T-helper 2 cell treated with Interferon-gamma antibody and Interleukin-4, amounts not matched to agents 5 μg/mL and 100 μg/mL, for 36 hours (primary cell): ENCODE data around the gene IMPDH2.

Experiments used
- DNase-seq: peaks from one replicate; pipeline ENCODE4 v3.0.0; 2021; ENCODE audit warnings: low spot score
- H3K27ac Mint-ChIP-seq: one replicate; pipeline ENCODE4 v1.8.0; 2021; ENCODE audit warnings: mild to moderate bottlenecking, mixed read lengths
- H3K27me3 Mint-ChIP-seq: one replicate; pipeline ENCODE4 v1.8.0; 2021; ENCODE audit warnings: low read depth, mixed read lengths
- H3K36me3 Mint-ChIP-seq: one replicate; pipeline ENCODE4 v1.8.0; 2021; ENCODE audit warnings: low read depth, mixed read lengths
- H3K4me1 Mint-ChIP-seq: one replicate; pipeline ENCODE4 v1.8.0; 2021; ENCODE audit warnings: low read depth, mixed read lengths
- H3K4me3 Mint-ChIP-seq: one replicate; pipeline ENCODE4 v1.8.0; 2022; ENCODE audit warnings: mild to moderate bottlenecking, moderate library complexity, mixed read lengths
- H3K9me3 Mint-ChIP-seq: one replicate; pipeline ENCODE4 v1.8.0; 2021; ENCODE audit warnings: mixed read lengths

The IMPDH2 gene

DNA sequence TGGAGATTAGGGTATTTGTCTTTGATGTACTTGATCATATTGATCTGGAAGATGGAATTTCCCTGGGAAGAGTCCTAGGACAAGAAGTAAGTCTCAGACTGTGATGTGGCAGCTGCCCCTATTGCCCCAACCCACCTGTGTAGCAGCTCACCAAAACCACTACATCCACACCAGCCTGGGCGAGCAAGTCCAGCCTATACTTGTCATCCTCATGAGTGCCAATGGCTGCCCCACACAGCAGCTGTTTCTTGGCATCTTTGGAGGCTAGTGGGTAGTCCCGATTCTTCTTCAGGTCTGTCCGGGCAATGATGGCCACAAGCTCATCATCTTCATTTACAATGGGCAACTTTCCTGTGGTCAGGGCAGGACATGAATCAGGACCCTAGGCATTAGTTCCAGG lies 2.7 kb downstream of the IMPDH2 start:
- Mint-ChIP-seq H3K4me1 (peaks cover 39% of the 10 kb centered on the region), H3K9me3 (no peaks in the 10 kb centered on the region), H3K27me3 (no peaks in the 10 kb centered on the region), H3K27ac (no peak overlapping the region), H3K36me3 (peaks cover 73% of the 10 kb centered on the region), H3K4me3 (no peak overlapping the region)
- DNase-seq: no peak

DNA sequence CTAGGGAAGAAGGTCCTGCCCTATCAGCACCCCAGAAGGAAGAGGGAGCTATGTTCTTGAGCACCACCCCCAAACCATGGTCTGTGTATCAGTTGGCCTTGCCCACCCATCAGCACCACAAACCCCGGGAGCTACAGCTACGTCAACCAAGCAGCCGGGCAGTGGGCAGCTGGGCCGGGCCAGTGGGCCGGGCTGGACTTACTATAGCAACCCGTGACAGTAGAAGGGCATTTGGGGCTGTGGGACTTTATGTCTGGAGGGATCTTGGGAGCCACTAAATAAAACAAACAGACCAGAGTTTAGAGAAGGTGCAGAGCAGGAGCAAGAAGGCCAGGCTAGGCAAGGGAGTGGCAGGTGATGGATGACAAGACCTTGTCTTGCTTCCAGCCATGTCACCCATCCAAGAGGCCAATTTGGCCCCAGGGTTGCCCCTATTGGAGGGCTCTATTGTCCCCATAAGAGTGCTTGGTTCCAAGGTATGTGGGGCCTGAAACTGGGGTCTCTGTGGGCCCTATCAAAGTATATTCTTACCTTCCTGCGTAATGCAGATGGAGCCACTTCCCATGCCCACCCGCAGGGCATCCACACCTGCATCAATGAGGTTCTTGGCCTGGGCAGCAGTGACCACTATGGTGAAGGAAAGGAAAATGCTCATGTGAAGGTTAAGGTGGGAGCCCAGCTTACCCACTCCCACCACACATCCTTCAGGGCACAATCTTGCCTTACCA lies 3.2 kb downstream of the IMPDH2 start:
- DNase-seq: no peak
- Mint-ChIP-seq H3K27me3 (no peaks in the 10 kb centered on the region), H3K9me3 (no peaks in the 10 kb centered on the region), H3K4me3 (no peak overlapping the region), H3K4me1 (peaks cover 39% of the 10 kb centered on the region), H3K36me3 (peaks cover 71% of the 10 kb centered on the region), H3K27ac (no peak overlapping the region)

- Mint-ChIP-seq H3K27ac (no peak overlapping the region), H3K9me3 (no peaks in the 10 kb centered on the region), H3K27me3 (no peaks in the 10 kb centered on the region), H3K36me3 (peaks cover 73% of the 10 kb centered on the region), H3K4me1 (peaks cover 39% of the 10 kb centered on the region), H3K4me3 (no peak overlapping the region)
- no peak for DNase-seq
Observed at GRCh38 chr3:49025005-49025792, 4.0 kb downstream of the IMPDH2 start.

GRCh38 chr3:49024449-49024848 lies 4.7 kb downstream of the IMPDH2 start:
- Mint-ChIP-seq H3K9me3 (no peaks in the 10 kb centered on the region), H3K27me3 (no peaks in the 10 kb centered on the region), H3K36me3 (peaks cover 70% of the 10 kb centered on the region), H3K4me1 (peaks cover 43% of the 10 kb centered on the region), H3K4me3 (no peak overlapping the region), H3K27ac (peak overlapping the region; percentile 55)
- DNase-seq: no peak

DNA sequence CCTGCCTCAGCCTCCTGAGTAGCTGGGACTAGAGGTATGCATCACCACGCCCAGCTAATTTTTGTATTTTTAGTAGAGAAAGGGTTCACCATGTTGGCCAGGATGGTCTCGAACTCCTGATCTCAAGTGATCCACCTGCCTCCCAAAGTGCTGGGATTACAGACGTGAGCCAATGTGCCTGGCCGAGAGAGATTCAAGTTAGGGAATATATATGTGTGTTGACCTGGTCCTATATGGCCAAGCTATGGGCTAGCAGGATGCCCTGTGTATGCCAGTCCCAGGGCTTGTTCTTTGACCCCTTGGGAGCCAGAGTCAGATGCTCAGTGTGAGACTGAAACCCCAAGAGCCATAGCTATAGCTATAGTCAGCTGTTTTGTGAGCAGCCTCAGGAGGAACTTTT lies 5.4 kb downstream of the IMPDH2 start:
- H3K4me1 Mint-ChIP-seq: peaks cover 42% of the 10 kb centered on the region
- H3K4me3 Mint-ChIP-seq: peak overlapping the region; percentile 95
- no peak for DNase-seq
- H3K36me3 Mint-ChIP-seq: peaks cover 67% of the 10 kb centered on the region
- no peaks in the 10 kb centered on the region for H3K9me3 Mint-ChIP-seq
- H3K27ac Mint-ChIP-seq: peak overlapping the region; percentile 55
- H3K27me3 Mint-ChIP-seq: no peaks in the 10 kb centered on the region

DNA sequence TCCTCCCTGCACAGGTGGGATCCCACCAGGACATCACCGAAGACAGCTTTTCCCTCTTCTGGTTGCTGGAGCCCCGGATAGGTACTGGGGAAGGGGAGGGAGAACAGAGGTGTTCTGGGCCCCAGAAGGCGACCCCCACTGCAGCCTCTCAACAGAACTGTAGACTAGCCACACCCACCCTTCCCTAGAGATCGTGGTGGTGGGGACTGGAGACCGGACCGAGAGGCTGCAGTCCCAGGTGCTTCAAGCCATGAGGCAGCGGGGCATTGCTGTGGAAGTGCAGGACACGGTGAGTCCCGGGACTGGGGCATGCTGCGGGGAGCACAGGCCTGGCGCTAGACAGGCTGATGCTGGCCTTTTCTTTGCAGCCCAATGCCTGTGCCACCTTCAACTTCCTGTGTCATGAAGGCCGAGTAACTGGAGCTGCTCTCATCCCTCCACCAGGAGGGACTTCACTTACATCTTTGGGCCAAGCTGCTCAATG lies 6.5 kb downstream of the IMPDH2 start:
- peak overlapping the region; percentile 95 for H3K4me3 Mint-ChIP-seq
- H3K27ac Mint-ChIP-seq: peak overlapping the region; percentile 99
- peaks cover 36% of the 10 kb centered on the region for H3K4me1 Mint-ChIP-seq
- H3K9me3 Mint-ChIP-seq: no peaks in the 10 kb centered on the region
- H3K27me3 Mint-ChIP-seq: no peaks in the 10 kb centered on the region
- H3K36me3 Mint-ChIP-seq: peaks cover 61% of the 10 kb centered on the region
- DNase-seq: no peak

DNA sequence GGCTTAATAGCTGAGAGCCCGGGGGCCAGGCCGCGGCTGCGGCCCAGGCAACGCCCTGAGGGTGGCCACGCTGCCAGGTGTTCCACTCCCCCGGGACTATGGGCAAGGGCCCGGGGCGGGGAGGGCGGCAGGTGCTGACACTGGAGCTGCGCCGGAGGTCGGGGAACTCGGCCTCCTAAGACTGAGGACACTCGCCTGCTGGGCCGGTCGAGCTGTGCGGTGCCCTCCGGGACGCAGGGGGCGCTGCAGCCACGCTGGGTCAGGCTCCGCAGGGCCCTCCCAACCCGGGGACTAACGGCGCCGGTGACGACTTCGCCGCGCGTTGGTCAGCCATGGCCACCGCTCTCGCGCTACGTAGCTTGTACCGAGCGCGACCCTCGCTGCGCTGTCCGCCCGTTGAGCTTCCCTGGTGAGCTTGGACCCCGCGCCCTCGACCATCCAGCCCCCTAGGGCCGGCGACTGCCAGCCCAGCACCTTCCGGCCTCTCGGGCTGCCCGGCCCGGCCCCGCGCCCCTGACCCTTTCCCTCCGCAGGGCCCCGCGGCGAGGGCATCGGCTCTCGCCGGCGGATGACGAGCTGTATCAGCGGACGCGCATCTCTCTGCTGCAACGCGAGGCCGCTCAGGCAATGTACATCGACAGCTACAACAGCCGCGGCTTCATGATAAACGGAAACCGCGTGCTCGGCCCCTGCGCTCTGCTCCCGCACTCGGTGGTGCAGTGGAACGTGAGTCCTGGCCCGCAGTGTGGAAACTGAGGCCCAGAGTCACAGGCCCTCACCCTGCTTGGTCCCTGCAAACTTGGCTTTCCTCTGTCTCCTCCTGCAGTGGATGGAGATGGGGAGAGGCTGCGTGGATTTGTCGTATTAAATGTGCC lies 7.1 kb downstream of the IMPDH2 start, which contains the start of gene NDUFAF3:
NDUFAF3 (plus strand) TSS at position 309 of the 875 bp plus-strand sequence; CDS start at position 333, 24 bp downstream.
- Mint-ChIP-seq H3K27me3 (no peaks in the 10 kb centered on the region), H3K27ac (peak within 1 kb of the TSS; percentile 99), H3K36me3 (peaks cover 54% of the 10 kb centered on the region)

DNA sequence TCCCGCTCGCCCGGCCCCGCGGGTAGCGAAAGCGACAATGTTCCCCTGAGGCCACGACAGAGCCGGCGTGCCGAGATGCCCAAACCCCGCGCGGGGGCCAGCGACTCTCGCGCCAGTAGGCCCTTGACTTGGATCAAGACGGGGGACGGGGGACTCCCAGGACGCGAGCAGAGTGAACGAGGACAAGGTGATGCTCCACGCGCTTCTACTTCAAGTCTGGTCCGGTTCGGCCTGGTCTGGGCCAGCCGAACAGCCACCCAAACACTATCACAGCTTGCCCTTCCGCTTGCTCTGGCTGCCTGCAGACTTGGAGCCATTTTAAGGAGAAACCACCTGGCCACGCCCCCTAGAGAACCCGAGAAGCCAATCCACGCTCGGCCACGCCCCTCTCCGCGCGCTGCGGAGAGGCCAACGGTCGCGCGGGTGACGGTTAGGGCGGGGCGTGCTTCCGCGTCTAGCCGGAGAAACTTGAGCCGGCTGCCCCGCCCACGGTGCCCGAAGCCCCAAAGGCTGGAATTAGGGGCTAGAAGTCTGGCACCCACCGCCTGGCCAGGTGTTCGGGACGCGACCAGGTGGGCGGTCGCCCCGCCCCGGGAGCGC lies 7.9 kb downstream of the IMPDH2 start:
- H3K4me1 Mint-ChIP-seq: peaks cover 28% of the 10 kb centered on the region
- H3K27me3 Mint-ChIP-seq: no peaks in the 10 kb centered on the region
- H3K4me3 Mint-ChIP-seq: peak overlapping the region; percentile 95
- no peaks in the 10 kb centered on the region for H3K9me3 Mint-ChIP-seq
- H3K36me3 Mint-ChIP-seq: peaks cover 46% of the 10 kb centered on the region
- H3K27ac Mint-ChIP-seq: peak overlapping the region; percentile 99
- peak; percentile 99 for DNase-seq

More for the DNA sequence above, 7.1 kb downstream of the IMPDH2 start, which contains the start of gene NDUFAF3:
- H3K9me3 Mint-ChIP-seq: no peaks in the 10 kb centered on the region
- H3K4me3 Mint-ChIP-seq: peak within 1 kb of the TSS; percentile 95
- peak; percentile 93 for DNase-seq
- H3K4me1 Mint-ChIP-seq: peaks cover 32% of the 10 kb centered on the region

GRCh38 chr3:49020330-49021212 lies 8.6 kb downstream of the IMPDH2 start:
- H3K27ac Mint-ChIP-seq: peak overlapping the region; percentile 99
- H3K4me3 Mint-ChIP-seq: peak overlapping the region; percentile 95
- H3K27me3 Mint-ChIP-seq: no peaks in the 10 kb centered on the region
- H3K9me3 Mint-ChIP-seq: no peaks in the 10 kb centered on the region
- peaks cover 23% of the 10 kb centered on the region for H3K4me1 Mint-ChIP-seq
- DNase-seq: peak; percentile 53
- H3K36me3 Mint-ChIP-seq: peaks cover 43% of the 10 kb centered on the region

- H3K4me1 Mint-ChIP-seq: peaks cover 23% of the 10 kb centered on the region
- H3K27me3 Mint-ChIP-seq: no peaks in the 10 kb centered on the region
Observed at GRCh38 chr3:49019941-49020329, 9.3 kb downstream of the IMPDH2 start.

GRCh38 chr3:49018707-49019006 lies 10.5 kb downstream of the IMPDH2 start:
- Mint-ChIP-seq H3K27me3 (no peaks in the 10 kb centered on the region), H3K36me3 (peaks cover 38% of the 10 kb centered on the region), H3K27ac (peak overlapping the region; percentile 92), H3K4me1 (peaks cover 16% of the 10 kb centered on the region), H3K4me3 (peak overlapping the region; percentile 95), H3K9me3 (no peaks in the 10 kb centered on the region)
- DNase-seq: no peak

More at GRCh38 chr3:49019941-49020329, 9.3 kb downstream of the IMPDH2 start:
- Mint-ChIP-seq H3K9me3 (no peaks in the 10 kb centered on the region), H3K36me3 (peaks cover 43% of the 10 kb centered on the region), H3K4me3 (peak overlapping the region; percentile 95), H3K27ac (peak overlapping the region; percentile 90)
- DNase-seq: no peak

DNA sequence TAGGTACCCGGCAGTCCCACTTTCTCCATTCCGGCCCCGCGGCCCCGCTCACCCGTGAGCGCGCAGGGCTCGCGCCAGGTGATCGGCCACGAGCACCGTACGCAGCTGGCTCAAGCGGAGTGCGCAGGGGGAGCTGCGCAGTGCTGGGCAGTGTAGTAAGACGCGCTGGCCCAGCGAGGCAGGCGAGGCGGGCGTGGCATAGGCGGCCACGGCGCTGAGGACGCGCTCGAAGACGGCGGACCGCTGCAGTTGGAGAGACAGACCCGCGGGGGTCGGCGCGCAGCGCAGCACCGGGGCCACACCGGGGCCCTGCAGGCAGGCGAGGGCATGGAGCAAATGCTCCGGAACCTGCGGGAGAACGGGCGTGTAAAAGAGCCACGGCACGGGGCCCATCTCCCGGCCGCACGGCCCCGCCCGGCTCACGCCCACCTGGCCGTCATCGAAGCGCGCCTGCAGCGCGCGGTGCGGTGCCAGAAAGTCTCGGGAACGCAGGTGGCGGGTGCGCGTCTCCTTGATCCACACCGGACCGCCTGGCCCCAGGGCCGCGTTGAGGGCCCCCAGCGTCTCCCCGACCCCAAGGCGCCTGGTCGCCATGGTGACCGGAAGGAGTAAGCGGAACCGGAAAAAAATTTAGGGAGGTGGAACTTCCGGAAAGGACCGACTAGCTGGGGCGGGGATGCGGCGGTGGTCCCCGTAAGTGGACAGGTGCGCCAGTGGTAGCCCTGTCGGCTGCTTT lies 11.1 kb downstream of the IMPDH2 start, which contains the start of gene DALRD3:
DALRD3 (minus strand) TSS at position 610 of the 736 bp plus-strand sequence; CDS start at position 594, 16 bp downstream.
- H3K27me3 Mint-ChIP-seq: no peaks in the 10 kb centered on the region
- peaks cover 34% of the 10 kb centered on the region for H3K36me3 Mint-ChIP-seq
- DNase-seq: peak; percentile 74
- H3K4me3 Mint-ChIP-seq: peak within 1 kb of the TSS; percentile 95
- no peaks in the 10 kb centered on the region for H3K9me3 Mint-ChIP-seq
- peaks cover 14% of the 10 kb centered on the region for H3K4me1 Mint-ChIP-seq
- H3K27ac Mint-ChIP-seq: peak within 1 kb of the TSS; percentile 92
